SK-MEL-5 (cell line): Measurements from ENCODE around the gene NR6A1. TPM values are rescaled to one million over a fixed set of nuclear protein-coding genes. Genes with fewer than 3 reads are reported as not detected.

Source experiments
- DNase-seq: peaks from one replicate; pipeline ENCODE4 v3.0.0-alpha.2; 2016; ENCODE audit warnings: low read depth, low spot score
- in situ Hi-C: cut with HindIII; loops from 2 replicates; pipeline ENCODE4 v1.10.0; 2016; ENCODE audit warnings: low sequenced_read_pairs, high pct_unique_total_duplicates, low pct_unique_long_range_greater_than_20kb
- total RNA-seq: library from RNA; depleted of rRNA; stranded (reverse); fragments of >200 nt; shearing (Covaris generic); gene quantifications from 2 replicates; pipeline ENCODE4 v1.2.3, GENCODE V29; 2014

NR6A1 gene
- total RNA-seq, 1 experiment from 2014 or later, result 7.8 TPM

DNA sequence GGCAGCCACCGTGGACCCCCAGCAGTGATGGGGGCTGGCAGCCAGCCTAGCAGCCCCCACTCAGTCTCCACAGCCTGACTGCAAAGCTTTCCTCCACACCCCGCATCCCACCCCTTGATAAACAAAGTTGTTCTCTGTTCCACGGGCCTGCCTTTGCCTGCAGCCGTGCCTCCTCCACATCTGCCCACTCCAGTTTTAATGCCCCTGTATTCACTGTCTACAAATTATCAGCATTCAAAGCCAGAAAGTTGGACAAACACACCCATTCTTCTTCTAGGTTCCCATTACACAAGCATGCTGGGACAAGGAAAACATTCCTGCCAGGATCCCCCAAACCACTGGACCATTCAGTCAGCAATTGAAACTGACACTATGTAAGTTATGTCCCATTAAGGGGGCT lies 240.9 kb downstream of the NR6A1 start:
- in situ Hi-C loops, result loop anchor here (25.0 kb wide), 1 partner anchor 118 kb away; the partner anchor contains the start of gene PSMB7
- no peak for DNase-seq

DNA sequence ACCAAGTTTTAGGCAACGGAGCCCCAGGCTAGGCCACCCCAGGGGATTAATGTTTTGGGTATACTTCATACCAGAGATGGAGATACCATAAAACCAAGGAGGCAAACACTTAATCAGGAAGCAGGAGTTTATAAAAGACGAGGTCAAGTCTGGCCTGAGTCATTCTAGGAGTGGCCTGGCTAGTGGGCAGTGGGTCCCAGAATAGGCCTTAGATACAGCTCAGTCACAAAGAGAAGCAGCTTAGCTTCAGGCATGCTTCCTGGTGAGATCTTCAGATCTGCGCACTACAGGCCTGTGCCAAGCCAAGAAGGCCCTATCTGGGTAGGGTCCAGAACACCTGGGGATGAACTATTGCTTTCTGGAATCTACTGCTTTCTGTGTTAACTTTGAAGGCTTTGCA lies 243.3 kb downstream of the NR6A1 start:
- DNase-seq, result no peak
- in situ Hi-C loops, result loop anchor here (25.0 kb wide), 1 partner anchor 115 kb away; the partner anchor contains the start of gene PSMB7

DNA sequence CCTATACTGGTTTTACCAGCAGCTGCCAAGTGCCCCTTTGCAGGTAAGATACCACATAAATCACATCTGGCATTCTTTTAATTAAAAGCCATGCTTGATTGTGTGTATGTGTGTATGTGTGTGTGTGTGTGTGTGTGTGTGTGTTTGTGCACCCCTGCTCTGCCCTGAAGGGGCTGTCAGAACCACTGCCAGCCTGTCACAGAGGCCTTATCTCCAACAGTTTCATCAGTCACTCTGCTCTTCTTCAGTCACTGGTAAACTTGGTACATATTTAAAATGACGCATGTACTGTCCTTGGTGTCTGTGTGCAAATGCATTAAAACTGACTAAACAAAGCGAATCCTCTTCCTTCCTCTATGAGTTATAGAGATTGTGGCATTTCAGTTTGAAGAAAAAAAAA lies 244.9 kb downstream of the NR6A1 start:
- DNase-seq, result no peak
- in situ Hi-C loops, result loop anchor here (25.0 kb wide), 1 partner anchor 114 kb away; the partner anchor contains the start of gene PSMB7

DNA sequence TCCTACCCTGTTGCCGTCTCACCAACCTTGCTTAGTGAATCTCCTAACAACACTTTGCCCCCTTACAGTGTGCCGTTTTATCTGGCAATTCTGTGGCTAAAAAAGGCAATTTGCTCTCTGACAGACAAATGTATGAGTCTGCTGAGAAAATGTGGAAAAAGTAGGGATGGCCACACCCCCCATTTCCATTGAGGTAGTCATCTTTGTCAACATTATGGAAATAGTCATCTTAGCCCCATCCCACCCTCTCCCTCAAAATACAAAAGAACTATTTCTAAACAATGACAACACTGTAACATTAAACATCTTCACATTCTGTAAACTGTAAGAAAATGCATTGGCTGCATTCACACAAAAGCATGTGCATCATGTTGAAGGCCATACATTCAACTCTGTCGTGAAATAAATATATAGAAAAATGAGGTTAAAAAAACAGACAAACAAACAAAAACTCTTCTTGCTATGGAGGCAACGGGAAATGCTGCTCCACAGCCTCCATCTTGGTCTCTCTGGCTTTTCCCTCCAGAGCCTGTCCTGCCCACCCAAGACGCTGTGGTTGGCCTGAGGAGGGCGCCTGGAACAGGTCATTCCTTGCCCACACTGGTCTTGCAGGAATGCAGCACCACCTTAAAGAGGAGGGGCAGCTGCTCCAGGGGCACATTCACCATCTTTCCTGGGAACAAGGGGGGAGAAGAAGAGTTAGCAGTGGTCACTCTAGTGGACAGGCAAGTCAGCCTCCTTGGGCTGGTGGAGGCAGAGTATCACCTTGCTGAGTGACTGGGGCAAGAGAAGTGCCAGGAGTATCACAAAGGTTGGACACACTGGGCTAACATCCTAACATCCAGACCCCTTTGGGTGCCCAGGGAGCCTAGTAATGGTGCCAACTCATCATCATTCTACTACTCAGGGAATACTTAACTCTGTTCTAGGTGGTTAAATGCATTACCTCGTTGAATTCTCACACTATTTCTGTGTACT lies 248.7 kb downstream of the NR6A1 start:
- in situ Hi-C loops, result no loop called here
- DNase-seq, result peak; percentile 45

DNA sequence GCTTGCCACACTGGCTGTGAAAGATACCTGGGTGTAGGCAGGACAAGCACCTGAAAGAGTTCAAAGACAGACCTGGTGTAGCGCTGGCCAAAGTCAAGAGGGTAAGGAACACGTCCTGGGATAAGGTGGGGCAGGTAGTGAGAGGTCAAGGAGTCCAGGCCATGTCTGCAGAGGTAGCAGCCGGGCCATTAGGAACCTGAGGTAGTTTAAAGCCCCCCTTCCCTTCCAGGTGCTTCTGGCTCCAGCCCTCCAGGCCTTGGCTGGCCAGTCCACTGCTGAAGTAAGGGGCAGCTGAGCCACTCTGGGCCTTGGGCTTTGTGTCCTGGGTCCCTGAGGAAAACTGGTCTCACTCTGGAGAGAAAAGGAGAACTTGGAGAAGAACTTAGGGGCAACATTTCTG lies 250.0 kb downstream of the NR6A1 start:
- DNase-seq, result no peak
- in situ Hi-C loops, result no loop called here

DNA sequence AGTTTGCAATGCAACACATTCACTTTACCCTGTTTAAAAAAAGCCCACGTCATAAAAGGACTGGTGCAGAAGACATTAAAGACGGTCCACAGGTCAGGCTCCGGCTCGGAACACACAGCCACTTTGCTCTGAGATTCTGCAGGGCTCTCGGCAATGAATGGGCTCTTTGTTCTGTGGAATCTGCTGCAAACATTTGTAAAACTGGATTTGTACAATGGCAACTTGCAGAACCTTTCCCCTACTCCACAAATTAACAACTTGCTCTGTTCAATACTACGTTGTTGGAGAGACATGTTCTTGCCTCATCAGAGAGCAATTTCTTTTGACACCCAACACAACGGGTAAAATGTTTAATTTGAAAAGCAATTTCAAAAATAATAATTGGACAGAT lies 250.9 kb downstream of the NR6A1 start:
- in situ Hi-C loops, result no loop called here
- DNase-seq, result peak; percentile 82

DNA sequence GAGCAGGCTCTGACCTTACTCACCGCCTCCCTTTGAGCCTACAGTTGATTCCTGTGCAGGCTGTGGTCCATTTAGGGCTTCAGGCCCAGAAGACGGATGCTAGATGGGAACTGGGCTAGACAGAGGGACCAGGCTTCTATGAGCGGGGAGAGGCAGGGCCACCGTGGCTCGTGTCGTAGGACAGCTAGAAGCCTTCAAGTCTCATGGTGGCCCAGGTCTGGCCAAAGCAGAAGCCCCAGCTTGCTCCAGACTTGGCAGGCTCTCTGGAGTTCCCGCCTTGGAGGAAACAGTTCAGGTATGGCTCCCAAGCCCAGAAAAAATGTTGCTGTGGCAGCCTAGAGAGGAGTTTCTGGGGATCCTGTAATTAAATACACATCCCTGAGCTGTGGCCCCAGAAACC lies 253.0 kb downstream of the NR6A1 start:
- in situ Hi-C loops, result no loop called here
- DNase-seq, result no peak

DNA sequence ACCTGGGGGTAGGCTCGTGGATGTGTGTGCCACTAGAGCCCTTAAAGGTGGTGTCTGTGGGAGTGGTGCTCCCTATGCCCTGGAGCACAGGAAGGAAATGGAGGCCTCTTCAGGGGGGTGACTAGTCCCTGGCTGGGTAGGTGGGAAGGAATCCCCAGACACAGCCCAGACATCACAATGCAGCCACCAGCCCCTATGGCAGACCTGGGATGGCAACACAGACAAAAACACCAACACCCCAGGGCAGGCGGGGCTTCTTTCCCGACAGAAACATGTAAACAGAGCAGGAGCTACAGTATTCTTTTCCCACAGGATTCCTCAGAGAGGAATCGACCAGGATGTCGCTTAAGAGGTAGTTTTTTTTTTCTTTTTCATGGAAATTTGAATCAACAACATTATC lies 253.5 kb downstream of the NR6A1 start:
- DNase-seq, result no peak
- in situ Hi-C loops, result no loop called here

DNA sequence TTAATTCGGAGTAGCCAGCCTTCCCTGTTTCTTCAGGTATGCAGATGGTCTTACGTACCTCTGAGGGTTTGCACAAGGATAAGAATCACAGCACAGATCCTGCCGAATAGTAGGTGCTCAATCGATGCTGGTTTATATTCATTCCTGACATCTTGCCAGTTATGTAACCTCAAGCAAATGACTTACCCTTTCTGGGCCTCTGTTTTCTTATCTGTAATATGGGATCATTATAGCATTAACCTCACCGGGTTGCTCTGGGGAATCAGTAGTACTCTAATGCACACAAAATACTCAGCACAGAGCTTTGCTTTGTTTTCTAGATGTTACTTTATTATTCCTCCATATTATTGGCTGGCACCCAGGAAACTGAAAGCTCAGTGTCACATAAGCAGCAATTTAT lies 256.2 kb downstream of the NR6A1 start:
- in situ Hi-C loops, result no loop called here

DNA sequence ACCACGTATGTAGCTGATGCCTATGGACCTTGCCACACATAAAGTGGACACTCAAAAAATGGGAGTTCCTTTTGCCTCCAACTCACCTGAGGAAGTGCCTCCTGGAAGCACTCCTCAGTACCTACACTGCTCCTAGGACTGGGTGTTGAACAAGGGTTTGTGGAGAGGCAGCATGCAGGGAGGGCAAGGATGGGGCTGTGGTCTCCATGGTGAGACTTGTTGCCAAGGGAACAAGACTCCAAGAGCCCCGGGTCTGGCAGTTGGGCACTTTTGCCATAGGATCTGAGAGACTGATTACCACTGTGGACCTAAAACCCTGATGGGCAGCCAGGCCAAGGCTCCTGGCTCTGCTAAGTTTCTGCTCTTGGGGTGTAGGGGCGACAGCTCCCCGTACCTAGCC lies 257.0 kb downstream of the NR6A1 start:
- DNase-seq, result no peak
- in situ Hi-C loops, result no loop called here

More for the DNA sequence above, 256.2 kb downstream of the NR6A1 start:
- no peak for DNase-seq

DNA sequence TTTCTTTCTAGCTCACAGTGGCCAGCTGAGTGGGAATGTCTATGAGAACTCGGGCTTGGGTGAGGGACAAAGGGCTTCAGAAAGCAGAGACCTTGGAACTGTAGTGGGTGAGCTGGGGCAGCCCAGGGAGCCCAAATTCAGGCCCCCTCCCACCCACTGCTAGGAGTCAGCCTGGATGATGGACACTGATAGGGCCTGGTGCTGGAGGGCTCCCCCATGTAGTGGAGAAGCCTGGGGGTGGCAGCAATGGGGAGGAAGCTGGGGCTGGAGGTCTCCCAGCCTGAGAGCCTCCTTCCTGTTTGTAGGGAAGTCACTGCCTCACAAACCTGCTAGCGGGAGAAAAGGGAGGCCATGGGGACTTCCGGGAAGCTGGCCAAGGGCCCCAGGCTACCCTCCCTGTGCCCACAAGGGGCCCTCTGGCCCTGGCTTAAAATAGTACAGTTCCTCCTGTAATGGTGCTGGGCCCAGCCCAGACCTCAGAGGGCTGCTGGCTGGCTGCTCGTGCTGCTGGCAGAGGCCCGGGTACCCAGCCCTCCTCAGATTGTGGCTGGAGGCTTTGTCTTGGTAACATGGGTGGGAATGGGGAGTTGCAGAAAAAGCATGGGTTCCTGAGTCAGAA lies 257.6 kb downstream of the NR6A1 start:
- in situ Hi-C loops, result no loop called here
- no peak for DNase-seq

DNA sequence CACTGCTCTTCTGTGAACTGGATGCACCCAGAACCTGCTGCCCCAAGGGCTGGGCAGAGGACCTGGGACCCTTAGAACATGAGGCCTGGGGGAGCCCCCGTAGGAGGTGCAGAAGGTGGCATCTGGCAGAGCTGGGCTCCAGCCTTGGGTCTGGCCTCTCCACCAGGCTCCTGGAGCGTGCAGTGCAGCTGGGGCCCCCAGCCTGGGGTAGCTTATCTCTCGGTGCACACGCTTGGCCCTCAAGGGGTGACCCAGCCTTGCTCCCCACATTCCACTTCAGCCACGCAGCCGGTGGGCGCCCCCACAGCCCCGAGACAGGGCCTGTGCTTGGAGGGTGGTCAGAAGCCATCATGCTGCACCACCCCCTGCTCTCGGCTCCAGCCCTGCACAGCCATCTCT lies 258.3 kb downstream of the NR6A1 start:
- in situ Hi-C loops, result no loop called here
- DNase-seq, result no peak

DNA sequence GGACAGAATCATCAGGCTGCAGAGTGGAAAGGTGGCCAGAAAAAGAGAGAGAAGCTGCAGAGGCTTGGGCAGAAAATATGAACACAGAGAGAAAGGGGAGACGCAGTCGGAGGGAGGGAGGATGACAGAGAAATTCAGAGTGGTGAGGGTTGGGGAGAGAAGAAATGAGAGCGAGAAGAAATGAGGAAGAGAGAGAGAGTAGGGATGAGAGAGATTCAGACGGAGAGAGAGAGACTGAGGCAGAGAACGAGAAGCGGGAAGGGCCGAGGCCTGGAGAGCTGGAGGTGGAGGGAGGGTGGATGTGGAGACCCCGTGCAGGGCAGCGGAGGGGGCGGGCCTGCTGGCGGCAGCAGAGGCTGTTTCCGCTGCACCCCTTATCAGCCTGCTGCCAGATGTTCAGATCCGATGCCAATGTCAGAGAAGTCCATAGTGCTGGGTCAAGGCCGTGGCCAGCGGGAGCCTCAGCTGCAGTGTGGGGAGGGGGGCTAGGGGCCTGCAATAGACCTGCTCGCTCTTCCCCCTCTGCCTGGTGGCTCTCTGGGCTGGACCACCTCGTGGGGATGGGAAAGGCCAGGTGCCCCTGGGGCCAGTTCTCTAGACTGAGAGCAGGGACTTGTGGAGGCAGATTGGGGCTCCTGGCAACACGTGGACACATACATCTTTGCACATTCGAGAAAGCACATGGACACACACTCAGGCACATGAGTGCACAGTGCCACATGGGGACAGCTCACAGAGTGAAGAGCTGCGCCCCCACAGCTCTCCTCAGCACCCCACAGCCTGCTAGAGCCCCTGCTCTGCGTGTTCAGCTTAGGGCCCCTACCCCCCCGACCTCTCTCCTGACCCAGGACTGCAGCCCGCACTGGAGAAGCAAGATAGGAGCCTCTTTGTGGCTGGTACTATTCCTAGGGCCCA lies 259.0 kb downstream of the NR6A1 start:
- in situ Hi-C loops, result no loop called here
- no peak for DNase-seq

DNA sequence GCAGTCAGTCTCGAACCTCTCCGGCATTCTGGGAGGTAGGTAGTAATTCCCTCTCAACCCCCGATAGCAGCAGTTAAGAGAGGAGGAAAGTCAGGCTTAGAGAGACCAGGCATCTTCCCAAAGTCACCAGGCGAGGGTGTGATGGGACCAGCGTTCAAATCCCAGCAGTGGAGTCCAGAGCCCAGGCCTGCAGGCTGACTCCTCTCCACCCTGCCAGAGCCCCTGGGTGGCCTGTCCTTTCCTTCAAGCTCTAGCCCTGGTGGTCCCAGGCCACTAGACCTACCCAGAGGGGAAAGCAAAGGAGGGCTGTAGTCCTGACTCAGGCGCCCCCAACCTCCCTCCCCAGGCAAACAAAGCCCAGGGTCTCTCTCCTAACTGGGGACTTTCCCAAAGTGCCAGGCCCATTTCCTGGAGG lies 259.7 kb downstream of the NR6A1 start:
- DNase-seq, result peak; percentile 20
- in situ Hi-C loops, result no loop called here

DNA sequence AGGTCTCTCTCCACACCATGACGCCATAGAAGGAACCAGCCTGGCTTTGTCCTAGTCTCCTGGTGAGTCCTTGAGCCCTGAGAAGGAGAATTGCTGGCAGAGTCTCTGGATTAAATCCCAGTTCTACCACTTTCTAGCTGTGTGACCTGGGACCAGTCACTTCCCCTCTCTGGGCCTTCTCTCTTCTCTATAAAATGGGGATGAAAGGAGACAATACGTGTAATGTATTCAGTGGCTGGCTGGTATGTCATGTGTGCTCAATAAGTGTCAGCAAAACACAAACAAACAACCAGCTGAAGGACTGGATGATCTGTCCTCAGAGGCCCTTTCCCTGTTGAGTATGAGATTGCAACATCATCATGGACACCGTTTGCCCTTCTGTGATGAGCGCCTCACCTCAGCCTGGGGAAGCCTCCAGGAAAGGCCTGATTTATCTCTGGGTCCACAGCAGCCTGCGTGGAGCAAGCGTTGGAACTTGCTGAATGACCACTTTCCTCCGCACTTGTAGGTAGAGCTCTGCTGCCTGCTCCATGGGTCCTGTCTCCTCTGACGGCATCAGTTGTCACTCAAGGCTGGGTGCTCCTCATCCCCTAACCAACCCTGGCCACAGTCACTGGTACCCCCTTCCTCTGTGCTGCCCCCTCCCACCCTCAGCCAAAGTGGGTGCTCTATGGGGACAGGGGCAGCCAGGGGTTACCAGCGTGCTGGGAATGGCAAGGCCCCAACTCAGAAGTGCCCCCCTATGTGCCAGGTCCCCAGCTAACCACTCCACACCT lies 260.3 kb downstream of the NR6A1 start:
- in situ Hi-C loops, result no loop called here
- peak; percentile 43 for DNase-seq

DNA sequence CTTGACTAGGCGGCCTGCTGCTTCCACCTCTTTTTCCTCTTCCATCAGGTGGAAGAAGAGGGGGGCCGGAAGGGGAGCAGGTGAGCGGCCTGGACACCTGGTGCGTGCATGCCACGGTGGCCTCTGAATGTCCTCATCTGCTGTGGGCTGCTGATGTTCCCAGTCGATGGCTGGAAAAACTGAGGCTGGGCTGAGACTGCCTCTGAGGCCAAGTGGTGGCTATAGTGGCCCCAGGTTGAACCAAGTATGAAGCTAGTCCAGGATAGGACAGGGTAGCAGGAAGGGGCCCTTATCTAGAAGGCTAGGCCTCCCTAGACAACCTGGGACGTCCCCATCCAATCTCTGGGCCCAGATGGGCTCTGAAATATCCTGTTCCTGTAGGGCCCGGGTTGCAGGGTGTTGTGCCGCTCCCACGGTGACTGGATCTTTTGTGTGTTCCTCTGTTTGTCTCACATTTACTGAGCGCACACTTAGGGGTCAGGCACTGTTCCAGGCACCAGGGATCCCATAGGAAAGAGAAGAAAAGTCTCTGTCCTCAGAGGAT lies 263.2 kb downstream of the NR6A1 start:
- in situ Hi-C loops, result no loop called here
- DNase-seq, result no peak
